Stimulated activated CD4-positive, alpha-beta T cell treated with anti-CD3 and anti-CD28 coated beads, Interleukin-12 subunit alpha, Interleukin-12 subunit beta, amount 100 ng/mL, for 48 hours (primary cell): Measurements from ENCODE around the gene MRPL10.

Experiments
- DNase-seq, 3 donors: peaks; one replicate each; pipeline ENCODE4 v3.0.0-alpha.2; 2020; ENCODE audit warnings: low read depth in 2 of 3, low spot score in 1 of 3

Gene MRPL10

GRCh38 chr17:47813512-47814031 lies 17.8 kb downstream of the MRPL10 start:
- no peak for DNase-seq

DNA sequence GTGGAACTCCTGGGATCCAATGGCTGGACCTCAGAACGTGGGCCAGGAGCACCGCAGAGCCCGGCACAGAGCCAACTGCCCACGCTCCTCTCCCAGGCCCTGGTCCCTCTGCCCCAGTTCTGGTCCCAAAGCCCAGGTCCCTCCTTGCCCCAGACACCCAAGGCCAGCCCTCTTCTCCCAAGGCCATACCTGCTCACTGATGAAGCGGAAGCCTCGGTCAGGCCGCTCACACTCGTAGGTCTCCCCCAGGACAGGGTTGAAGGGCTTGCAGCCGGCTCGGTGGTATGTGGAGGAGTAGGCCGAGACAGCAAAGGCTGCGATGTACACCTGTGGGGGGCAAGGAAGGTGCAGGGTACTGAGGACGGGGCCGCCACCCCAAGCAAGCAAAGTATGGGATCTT lies 18.3 kb downstream of the MRPL10 start:
- no peak for DNase-seq

GRCh38 chr17:47812146-47812920 lies 19.0 kb downstream of the MRPL10 start:
- DNase-seq: no peak

DNA sequence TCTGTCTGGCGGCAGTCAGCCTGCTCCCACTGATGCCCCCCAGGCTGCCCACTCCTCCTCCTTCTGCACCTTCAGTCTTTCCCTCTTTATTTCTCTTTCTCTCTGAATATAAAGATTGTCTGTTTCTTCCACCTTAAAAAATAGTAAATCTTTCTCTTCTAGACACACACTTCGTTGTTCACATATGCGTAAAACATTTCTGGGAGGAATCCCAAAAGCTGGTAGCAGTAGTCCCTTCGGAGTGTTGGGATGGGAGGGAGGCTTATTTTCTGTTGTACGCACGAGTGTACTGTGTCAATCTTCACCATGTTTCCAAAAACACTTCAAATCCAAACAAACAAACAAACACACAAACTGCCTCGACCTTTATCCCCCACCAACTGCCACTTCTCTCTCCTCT lies 19.6 kb downstream of the MRPL10 start:
- no peak for DNase-seq

DNA sequence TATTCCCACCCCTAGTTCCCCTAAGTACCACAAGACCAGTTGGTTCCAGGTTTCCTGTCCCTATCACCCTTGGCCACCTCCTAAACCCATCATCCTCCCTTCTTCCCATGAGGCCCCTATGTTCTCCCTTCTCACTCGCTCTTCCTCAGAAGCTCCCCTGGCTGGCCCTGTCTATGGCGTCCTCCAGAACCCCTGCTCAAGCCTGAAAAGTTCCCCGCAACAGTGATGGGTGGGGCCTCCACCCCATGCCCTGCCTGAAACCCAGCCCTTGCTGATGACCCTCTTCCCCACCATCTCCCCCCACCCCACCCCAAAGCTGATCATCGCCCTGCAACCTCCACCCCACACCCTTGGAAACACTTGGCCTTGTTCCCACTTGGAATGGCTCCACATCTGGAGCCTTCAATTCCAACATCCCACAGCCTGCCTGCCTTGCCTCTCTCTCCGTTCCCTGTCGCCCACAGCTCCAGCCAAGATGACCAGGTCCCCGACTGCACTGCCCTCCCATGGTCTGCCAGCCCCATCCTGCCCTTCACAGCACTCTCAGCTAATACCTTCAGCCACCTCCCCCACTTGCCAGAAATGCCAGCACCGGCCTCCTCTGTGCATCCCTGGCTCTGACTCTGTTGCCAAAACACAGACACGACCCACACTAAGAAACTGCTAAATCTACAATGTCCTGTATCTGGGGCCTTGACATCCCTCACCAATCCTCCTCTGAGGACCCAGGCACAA lies 20.3 kb downstream of the MRPL10 start:
- no peak for DNase-seq

DNA sequence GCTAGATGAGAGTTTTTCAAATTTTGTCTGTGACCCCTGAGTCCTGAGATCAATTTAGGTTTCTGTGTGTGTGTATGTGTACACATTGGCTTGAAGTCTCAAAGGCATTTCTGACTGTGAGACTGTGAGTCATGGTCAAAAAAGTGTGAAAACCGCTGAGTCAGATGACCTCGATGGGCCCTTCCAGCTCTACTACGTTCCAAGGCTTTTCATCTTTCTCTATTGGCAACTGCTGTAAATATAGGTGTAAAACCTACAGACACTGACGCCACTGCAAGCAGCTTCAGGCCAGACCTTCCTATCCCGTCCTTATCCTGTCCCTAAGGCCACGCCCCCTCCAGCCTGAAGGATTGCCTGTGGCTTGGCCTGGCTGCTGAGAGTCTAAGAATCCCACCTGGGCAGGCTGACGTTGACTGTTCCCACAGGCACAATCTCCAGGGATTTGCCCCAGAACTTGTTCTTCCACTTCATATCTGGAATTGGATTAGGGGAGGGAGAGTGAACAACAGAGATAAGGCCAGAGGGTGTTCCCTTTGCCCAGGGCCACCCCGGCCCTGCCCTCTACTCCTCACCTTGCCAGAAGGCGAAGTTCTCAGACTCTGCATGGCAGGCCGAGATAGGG lies 21.0 kb downstream of the MRPL10 start:
- DNase-seq: no peak

- DNase-seq: no peak
These were observed 22.4 kb downstream of the MRPL10 start for GRCh38 chr17:47808830-47809480.

- no peak for DNase-seq
These were observed 23.1 kb downstream of the MRPL10 start for GRCh38 chr17:47808036-47808829.

DNA sequence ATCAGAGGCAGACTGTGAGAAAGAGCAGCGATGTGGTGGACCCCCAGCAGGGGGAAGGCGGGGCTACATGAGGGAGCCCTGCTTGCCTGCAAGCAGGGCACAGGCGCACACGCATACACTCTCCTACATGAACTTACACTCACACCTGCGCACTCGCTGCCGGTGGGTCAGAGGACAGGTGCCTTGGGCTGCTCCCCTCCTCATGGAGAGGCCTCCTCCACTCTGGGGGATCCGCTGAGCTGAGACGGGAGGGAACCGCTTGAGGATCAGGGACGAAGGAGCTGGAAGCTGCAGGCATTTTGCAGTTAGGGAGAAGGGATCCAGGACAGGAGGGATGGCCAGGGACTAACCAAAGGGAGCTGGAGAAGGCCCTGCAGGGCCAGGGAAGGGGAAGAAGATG lies 23.9 kb downstream of the MRPL10 start:
- DNase-seq: no peak

- DNase-seq: no peak
These were observed 24.5 kb downstream of the MRPL10 start for GRCh38 chr17:47806913-47807255.

DNA sequence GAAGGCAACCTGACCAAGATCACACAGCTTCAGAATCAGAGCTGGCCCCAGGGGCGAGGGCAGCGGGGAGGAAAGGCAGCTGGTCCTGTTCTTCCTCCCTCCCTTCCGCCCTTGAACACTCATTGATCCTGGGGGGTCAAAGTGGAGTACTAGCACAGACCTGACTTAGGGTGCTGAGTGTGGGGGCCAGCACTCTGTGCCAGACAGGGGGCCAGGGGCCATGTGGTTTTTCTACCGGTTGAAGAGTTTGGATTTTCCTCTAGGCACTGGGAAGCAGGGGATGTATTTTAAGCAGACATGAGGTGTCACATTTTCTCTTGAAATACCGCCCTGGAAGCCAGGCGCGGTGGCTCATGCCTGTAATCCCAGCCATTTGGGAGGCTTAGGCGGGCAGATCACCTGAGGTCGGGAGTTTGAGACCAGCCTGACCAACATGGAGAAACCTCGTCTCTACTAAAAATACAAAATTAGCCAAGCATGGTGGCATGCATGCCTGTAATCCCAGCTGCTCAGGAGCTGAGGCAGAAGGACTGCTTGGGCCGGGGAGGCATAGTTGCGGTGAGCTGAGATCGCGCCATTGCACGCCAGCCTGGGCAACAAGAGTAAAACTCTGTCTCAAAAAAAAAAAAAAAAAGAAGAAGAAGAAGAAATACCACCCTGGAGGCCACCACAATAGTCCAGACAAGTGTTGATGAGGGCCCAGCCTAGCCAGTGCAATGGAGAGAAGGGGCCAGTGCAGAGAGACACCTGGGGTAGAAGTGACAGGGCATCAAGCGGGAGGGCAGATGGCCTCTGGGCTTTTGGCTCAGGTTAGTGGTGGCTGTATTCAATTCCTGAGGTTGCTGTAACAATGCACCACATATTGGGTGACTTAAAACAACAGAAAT lies 25.1 kb downstream of the MRPL10 start:
- no peak for DNase-seq

GRCh38 chr17:47804461-47804860 lies 26.9 kb downstream of the MRPL10 start:
- no peak for DNase-seq

DNA sequence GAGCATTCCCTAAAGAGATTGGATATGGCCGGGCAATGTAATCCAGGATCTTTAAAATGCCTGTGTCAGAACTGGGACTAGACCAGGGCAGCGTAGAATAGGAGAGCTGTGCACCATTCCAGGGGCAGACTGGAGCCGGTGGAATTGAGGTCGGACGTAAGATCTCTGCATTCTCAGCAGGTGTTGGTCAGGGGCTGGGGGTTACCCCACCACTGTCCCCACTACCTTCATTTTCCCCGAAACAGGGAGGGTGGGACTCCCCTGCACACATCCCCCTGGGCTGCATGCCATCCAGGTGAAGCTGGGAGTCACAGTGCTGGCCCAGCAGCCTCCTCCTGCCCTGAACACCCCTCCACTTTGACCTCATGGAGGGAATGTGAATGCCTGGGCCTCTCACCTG lies 27.6 kb downstream of the MRPL10 start:
- DNase-seq: no peak

- DNase-seq: no peak
These were observed 28.1 kb downstream of the MRPL10 start for GRCh38 chr17:47803201-47803600.

DNA sequence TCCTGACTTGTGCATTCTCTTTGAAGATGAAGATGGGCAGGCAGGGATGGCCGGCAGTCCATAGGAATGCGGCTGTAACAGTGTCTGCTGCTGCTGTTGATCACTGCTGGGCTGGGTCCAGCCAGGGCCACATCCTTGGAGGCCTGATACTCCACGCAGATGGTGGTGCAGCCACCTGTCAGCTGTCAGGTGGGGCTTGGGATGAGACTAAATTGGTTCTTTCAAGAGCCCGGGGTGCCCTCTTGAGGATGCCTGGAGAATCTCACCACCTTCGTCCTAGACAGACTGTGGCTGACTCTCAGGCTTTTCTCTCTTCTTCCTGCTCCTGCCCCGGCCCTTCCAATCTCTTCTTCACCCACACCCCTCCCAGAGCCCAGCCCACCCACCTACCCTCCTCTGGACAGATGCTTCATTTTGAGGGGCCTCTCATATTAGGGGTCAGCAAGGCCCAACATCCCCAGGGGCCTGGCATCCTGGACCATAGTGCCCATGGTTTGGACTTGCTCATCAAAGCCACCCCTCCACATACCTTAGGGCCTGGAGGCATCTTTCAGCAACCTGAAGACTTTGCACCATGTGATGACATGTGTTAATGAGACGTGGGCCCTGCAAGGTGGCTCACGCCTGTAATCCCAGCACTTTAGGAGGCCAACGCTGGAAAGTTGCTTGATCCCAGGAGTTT lies 28.9 kb downstream of the MRPL10 start:
- peak; percentile 38 to 58 (median 47) for DNase-seq

DNA sequence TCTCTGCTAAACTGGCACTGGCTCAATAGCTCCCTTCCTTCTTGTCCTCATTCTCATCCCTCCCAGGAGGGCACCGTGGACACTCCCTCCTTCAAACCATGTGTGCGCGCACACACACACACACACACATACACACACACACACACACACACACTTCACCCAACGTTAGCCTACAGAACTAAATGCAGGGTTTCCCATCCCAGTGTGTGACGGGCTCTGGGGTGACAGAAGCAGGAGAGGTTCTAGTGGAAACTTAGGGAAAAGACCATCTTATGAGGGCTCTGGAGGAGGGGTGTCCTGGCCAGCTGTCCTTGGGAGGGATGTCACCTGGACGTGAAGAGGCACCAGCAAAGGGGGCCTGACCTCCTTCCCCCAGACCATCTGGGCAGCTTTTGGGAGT lies 29.4 kb downstream of the MRPL10 start:
- no peak for DNase-seq

DNA sequence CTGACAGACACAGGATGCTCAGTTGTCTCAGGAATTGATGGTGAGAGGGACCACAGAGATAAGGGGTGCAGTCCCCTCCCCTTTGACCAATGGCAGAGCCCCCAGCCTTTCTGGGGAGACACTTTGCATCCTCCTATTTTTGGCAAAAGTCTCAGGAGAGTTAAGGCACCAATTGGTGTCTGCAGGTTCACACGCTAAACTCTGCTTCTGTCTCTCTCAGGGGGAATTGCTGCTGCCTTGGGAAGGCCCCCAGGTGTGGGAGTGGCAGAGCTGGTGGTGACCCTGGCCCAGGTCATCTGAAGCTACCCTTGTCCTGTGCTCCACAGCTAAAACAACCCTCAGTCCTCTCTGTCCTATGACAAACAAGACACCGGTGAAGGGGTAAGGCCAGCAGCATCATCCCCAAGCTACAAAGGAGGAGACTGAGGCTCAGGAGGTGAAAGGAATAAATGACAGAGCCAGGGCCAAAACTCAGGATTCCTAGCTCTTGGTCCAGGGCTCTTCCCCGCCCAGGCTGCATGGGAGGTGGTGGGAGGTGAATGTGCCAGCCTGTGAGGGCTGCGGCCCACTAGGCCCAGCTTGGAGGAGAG lies 30.1 kb downstream of the MRPL10 start:
- DNase-seq: no peak

DNA sequence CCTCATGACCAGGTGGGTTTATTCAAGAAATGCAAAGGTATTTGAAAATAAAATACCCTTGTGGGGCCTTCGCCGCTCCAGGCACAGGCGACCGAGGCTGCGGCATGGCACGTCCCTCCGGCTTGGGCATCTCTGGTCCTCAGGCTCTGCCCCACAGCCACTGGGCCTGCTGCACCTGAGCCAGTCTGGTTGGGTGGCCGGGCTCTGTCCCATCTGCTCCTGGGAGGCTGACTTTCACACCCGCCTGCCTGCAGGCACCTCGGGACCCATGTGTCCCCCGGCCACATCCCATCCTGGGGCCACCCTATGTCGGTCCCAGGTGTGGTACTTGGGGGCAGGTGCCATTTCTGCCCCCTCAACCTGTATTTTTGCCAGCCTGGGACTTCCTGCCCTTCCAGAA lies 30.7 kb downstream of the MRPL10 start:
- DNase-seq: no peak

- DNase-seq: no peak
These were observed 33.5 kb downstream of the MRPL10 start for GRCh38 chr17:47797797-47798196.
